ENCODE results near the gene PRDM7.
"Not testable (repeated sequence)": the region's sequence is repeated elsewhere in the genome, so short reads cannot be mapped to it uniquely, and the experiment has no call there.

PRDM7 gene

GRCh38 chr16:90016339-90016950, 60.7 kb downstream of the PRDM7 start:
- no peak for DNase-seq (ENCODE audit: low spot score)
- FAIRE-seq, result no peak

GRCh38 chr16:90015586-90016338, 61.4 kb downstream of the PRDM7 start:
- DNase-seq (ENCODE audit: low spot score) (no peak), FAIRE-seq (no peak)

- no peak for DNase-seq (ENCODE audit: low spot score)
- no peak for FAIRE-seq
Measured at GRCh38 chr16:90012991-90013745, 64.0 kb downstream of the PRDM7 start.

GRCh38 chr16:90011908-90012501, 65.1 kb downstream of the PRDM7 start:
- FAIRE-seq (no peak), DNase-seq (ENCODE audit: low spot score) (no peak)

- FAIRE-seq (no peak), DNase-seq (ENCODE audit: low spot score) (no peak)
Measured at GRCh38 chr16:90011508-90011819, 65.7 kb downstream of the PRDM7 start.

GRCh38 chr16:90010676-90011507, 66.2 kb downstream of the PRDM7 start:
- FAIRE-seq, result no peak
- DNase-seq (ENCODE audit: low spot score), result no peak

- DNase-seq (ENCODE audit: low spot score) (no peak), FAIRE-seq (no peak)
Measured at GRCh38 chr16:90009172-90009899, 67.8 kb downstream of the PRDM7 start.

GRCh38 chr16:90008708-90009145, 68.4 kb downstream of the PRDM7 start:
- DNase-seq (ENCODE audit: low spot score) (no peak), FAIRE-seq (no peak)

GRCh38 chr16:90007635-90008234, 69.4 kb downstream of the PRDM7 start:
- DNase-seq (ENCODE audit: low spot score); FAIRE-seq: not testable (repeated sequence)

- FAIRE-seq (no peak), DNase-seq (ENCODE audit: low spot score) (no peak)
Measured at GRCh38 chr16:90007015-90007414, 70.1 kb downstream of the PRDM7 start.

All from urothelium cell line (cell line).